Activated CD4-positive, alpha-beta T cell treated with anti-CD3 and anti-CD28 coated beads, Interleukin-10, Interleukin-2, amounts not matched to agents 100 ng/mL and 50 ng/mL, durations not matched to agents 16 hours and 8 hours (primary cell): ENCODE measurements around the gene OXT.
A peak's percentile ranks its signal among the peaks of the same experiment; 100 is the strongest.

ENCODE experiments used
- DNase-seq: peaks from one replicate; pipeline ENCODE4 v3.0.0-alpha.2; 2020

The OXT gene

DNA sequence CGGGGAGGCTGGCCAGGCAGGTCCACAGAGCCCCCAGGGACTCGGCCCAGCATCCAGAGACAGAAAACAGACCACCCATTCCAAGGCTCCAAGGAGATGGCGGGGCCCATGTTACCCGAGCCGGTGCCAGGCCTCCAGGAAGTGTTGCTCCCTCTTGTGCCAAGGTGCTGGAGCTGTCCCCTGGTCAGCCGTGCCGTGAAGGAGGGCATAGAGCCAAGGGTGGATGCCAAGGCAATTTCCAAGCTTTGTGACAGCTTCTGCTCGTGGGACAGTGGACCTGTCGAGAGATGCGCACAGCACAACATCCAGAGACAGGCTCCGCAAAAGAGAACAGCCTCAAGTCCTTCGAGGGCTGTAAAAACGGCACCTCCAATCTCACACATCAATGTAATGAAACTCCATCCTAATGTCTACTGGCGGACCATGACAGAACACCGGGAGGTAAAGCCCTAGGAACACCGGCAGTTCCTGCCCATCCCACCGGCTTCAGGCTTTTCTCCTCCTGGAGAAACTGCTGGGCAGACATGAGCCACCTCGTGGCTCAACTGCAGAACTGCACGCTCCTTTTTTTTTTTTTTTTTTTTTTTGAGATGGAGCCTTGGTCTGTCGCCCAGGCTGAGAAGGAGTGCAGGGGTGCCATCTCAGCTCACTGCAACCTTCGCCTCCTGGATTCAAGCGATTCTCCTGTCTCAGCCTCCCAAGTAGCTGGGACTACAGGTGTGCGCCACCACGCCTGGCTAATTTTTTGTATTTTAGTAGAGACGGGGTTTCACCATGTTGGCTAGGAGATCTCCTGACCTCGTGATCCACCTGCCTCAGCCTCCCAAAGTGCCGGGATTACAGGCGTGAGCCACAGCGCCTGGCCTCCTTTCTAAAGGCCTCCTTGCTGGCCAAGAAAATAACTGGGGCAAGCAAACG lies 44.0 kb downstream of the OXT start:
- peak; percentile 21 for DNase-seq

DNA sequence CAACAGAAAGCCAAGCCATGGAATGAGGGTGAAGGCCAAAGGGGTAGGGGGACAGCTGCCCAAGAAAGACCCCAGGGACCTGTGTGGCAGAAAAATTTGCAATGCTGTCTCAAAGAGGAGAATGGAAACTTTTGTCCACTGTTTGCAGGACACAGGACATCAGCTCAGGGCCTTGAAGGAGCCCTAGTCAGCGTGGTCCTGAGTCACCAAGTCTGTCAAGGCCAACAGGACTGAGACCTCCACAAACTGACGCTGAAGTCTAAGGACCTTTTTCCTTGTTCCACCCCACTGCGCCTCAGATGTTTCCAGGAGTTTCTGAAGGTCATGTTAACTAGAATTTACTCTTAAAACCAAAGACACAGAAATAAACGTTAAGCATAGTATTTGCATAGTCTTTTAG lies 44.9 kb downstream of the OXT start:
- no peak for DNase-seq

GRCh38 chr20:3117839-3118379 lies 46.5 kb downstream of the OXT start:
- peak; percentile 48 for DNase-seq

DNA sequence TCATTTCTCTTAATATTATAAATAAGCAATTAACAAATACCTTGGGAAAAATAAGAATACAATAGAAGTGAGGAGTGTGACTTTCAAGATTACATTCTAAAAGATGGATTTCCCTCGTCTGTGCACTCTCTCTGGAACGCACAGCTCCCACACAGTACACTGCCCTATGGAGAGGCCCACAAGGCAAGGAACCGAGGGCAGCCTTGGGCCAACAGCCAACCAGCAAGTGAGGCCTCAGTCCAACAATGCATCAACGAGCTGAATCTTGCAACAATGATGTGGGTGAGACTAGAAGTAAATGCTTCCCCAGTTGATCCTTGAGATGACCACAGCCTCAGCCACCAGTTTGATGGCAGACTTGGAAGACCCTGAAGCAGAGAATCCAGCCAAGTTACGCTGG lies 47.6 kb downstream of the OXT start:
- no peak for DNase-seq

- DNase-seq, result no peak
Observed at GRCh38 chr20:3121271-3121911, 50.0 kb downstream of the OXT start.
